ENCODE data around the gene TUBA4B.

TUBA4B gene

DNA sequence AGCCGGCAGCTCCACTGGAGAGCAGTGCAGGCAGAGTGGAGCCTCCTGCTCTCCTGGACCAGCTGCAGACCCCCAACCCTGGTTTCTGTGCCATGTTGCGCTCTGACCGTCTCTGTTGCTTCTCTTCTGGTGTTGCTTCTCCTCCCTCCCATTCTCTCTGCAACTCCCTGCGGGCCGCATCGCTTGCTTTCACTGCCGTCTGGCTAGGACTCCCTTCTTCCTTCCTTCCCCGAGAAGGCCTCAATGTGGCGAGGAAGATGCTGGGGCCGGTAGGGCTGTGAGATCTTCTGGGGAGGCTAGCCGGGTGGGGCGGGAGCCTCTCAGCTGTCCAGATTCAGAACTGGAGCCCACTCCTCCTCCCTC, 32.3 kb downstream of the TUBA4B start:
- Histone ChIP-seq H3K4me1 (ENCODE audit: control insufficient read depth, insufficient read depth, low read length) (no peaks in the 10 kb centered on the region), H3K36me3 (ENCODE audit: control insufficient read depth in 2 of 2, insufficient read depth in 1 of 2, low read length in 2 of 2) (peaks cover 0 to 62% of the 10 kb centered on the region in 2 experiments; a peak in 1 of 3 replicates), H3K9me3 (ENCODE audit: control insufficient read depth, insufficient read depth, low read depth, low read length) (no peaks in the 10 kb centered on the region), H3K4me3 (ENCODE audit: low read depth, low read length) (no peak overlapping the region), H3K27ac (ENCODE audit: extremely low read depth, low read depth, low read length) (no peak overlapping the region)
- no peak for TF ChIP-seq TCF7L2 (IDR thresholded peaks at IDR 0.05; ENCODE audit: borderline replicate concordance, low read depth, low read length)
- TF ChIP-seq ZNF677 (tag by site-specific recombination; IDR thresholded peaks at IDR 0.05) = no peak
- no peak for TF ChIP-seq ZNF777 (tag by site-specific recombination; IDR thresholded peaks at IDR 0.05; ENCODE audit: borderline replicate concordance)
- TF ChIP-seq ZNF629 (tag by site-specific recombination; IDR thresholded peaks at IDR 0.05) = no peak
- no peak for TF ChIP-seq ZNF621 (tag by site-specific recombination; IDR thresholded peaks at IDR 0.05)
- TF ChIP-seq, protein P1, sequence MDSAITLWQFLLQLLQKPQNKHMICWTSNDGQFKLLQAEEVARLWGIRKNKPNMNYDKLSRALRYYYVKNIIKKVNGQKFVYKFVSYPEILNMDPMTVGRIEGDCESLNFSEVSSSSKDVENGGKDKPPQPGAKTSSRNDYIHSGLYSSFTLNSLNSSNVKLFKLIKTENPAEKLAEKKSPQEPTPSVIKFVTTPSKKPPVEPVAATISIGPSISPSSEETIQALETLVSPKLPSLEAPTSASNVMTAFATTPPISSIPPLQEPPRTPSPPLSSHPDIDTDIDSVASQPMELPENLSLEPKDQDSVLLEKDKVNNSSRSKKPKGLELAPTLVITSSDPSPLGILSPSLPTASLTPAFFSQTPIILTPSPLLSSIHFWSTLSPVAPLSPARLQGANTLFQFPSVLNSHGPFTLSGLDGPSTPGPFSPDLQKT (IDR thresholded peaks at IDR 0.05; ENCODE audit: borderline replicate concordance, low read depth, low read length) = no peak
- TF ChIP-seq, protein P2, sequence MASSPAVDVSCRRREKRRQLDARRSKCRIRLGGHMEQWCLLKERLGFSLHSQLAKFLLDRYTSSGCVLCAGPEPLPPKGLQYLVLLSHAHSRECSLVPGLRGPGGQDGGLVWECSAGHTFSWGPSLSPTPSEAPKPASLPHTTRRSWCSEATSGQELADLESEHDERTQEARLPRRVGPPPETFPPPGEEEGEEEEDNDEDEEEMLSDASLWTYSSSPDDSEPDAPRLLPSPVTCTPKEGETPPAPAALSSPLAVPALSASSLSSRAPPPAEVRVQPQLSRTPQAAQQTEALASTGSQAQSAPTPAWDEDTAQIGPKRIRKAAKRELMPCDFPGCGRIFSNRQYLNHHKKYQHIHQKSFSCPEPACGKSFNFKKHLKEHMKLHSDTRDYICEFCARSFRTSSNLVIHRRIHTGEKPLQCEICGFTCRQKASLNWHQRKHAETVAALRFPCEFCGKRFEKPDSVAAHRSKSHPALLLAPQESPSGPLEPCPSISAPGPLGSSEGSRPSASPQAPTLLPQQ (tag by site-specific recombination; IDR thresholded peaks at IDR 0.05) = no peak
- TF ChIP-seq, protein P3, sequence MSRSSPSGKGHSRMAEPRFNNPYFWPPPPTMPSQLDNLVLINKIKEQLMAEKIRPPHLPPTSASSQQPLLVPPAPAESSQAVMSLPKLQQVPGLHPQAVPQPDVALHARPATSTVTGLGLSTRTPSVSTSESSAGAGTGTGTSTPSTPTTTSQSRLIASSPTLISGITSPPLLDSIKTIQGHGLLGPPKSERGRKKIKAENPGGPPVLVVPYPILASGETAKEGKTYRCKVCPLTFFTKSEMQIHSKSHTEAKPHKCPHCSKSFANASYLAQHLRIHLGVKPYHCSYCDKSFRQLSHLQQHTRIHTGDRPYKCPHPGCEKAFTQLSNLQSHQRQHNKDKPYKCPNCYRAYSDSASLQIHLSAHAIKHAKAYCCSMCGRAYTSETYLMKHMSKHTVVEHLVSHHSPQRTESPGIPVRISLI (tag by site-specific recombination; IDR thresholded peaks at IDR 0.05) = no peak
- TF ChIP-seq, protein P4, sequence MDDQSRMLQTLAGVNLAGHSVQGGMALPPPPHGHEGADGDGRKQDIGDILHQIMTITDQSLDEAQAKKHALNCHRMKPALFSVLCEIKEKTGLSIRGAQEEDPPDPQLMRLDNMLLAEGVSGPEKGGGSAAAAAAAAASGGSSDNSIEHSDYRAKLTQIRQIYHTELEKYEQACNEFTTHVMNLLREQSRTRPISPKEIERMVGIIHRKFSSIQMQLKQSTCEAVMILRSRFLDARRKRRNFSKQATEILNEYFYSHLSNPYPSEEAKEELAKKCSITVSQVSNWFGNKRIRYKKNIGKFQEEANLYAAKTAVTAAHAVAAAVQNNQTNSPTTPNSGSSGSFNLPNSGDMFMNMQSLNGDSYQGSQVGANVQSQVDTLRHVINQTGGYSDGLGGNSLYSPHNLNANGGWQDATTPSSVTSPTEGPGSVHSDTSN (CRISPR knock-in tag; IDR thresholded peaks at IDR 0.05) = no peak
- TF ChIP-seq, protein P5, sequence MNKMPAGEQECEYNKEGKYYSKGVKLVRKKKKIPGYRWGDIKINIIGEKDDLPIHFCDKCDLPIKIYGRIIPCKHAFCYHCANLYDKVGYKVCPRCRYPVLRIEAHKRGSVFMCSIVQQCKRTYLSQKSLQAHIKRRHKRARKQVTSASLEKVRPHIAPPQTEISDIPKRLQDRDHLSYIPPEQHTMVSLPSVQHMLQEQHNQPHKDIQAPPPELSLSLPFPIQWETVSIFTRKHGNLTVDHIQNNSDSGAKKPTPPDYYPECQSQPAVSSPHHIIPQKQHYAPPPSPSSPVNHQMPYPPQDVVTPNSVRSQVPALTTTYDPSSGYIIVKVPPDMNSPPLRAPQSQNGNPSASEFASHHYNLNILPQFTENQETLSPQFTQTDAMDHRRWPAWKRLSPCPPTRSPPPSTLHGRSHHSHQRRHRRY (tag by site-specific recombination; IDR thresholded peaks at IDR 0.05) = no peak
- POLR2A ChIA-PET = no interaction called here
- CTCF ChIA-PET = interaction anchor here (15.0 kb wide), 1 partner anchor 11 kb away, joined by 297 read pairs; no protein-coding TSS in a partner anchor

DNA sequence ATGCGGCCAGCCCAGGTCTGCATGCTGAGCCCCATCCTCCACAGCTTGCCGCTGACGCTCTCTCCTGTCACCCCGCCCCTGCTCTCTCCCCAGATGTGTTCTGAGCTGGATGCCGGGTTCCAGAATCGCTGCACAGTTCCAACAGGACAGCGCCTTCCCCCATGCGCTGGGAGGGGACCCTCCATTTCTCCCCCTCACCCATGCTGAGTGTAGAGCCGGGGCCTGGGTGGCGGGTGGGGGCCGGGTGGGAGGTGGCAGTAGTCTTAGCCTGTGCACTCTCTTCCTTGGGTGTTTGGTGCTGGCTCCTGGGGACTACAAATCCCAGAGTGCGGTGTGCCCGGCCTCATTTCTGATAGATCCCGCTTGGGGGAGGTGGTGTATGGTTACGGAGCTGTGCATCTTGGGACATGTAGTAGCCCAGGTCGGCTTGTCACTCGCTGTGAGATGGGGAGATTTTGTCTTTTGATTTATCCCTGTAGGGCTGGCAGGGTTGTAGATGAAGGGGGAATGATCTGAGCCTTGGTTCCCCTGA, 32.9 kb downstream of the TUBA4B start:
- POLR2A ChIA-PET = interaction anchor here (0.9 to 1.6 kb wide), 2 partner anchors 9 to 80 kb away, joined by 3 to 4 read pairs; partner anchors contain the start of gene ZFAND2B
- H3K4me1 ChIP-seq (ENCODE audit: control insufficient read depth, insufficient read depth, low read length) = no peaks in the 10 kb centered on the region
- CTCF ChIA-PET = interaction anchor here (0.6 to 15.0 kb wide), 4 partner anchors 8 to 208 kb away, joined by 4 to 297 read pairs (median 6); partner anchors contain the start of gene DNAJB2
- H3K27ac ChIP-seq (ENCODE audit: extremely low read depth, low read depth, low read length) = no peak overlapping the region
- H3K36me3 ChIP-seq (ENCODE audit: control insufficient read depth in 2 of 2, insufficient read depth in 1 of 2, low read length in 2 of 2) = peaks cover 0 to 56% of the 10 kb centered on the region in 2 experiments; a peak in 1 of 3 replicates
- H3K4me3 ChIP-seq (ENCODE audit: low read depth, low read length) = no peak overlapping the region
- TF ChIP-seq ZNF76 (tag by site-specific recombination; IDR thresholded peaks at IDR 0.05; ENCODE audit: borderline replicate concordance, low read depth) (0 out of 2 replicates have a peak, but pooled peaks have one; percentile 39), ZNF664 (tag by site-specific recombination; IDR thresholded peaks at IDR 0.05) (no peak), ZNF221 (tag by site-specific recombination; IDR thresholded peaks at IDR 0.05; ENCODE audit: borderline replicate concordance) (no peak), ZNF292 (tag by site-specific recombination; IDR thresholded peaks at IDR 0.05; ENCODE audit: borderline replicate concordance, low read depth) (no peak), ZSCAN23 (tag by site-specific recombination; IDR thresholded peaks at IDR 0.05) (no peak)
- TF ChIP-seq, protein P6, sequence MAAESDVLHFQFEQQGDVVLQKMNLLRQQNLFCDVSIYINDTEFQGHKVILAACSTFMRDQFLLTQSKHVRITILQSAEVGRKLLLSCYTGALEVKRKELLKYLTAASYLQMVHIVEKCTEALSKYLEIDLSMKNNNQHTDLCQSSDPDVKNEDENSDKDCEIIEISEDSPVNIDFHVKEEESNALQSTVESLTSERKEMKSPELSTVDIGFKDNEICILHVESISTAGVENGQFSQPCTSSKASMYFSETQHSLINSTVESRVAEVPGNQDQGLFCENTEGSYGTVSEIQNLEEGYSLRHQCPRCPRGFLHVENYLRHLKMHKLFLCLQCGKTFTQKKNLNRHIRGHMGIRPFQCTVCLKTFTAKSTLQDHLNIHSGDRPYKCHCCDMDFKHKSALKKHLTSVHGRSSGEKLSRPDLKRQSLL (tag by site-specific recombination; IDR thresholded peaks at IDR 0.05) = no peak
- H3K9me3 ChIP-seq (ENCODE audit: control insufficient read depth, insufficient read depth, low read depth, low read length) = no peaks in the 10 kb centered on the region

Measured in HEK293 (cell line).